SU-DHL-6 (cell line): ENCODE results near the gene BAZ1A.

Experiments
- CTCF ChIP-seq: fragments of 200-600 bp; sonication (generic); IDR thresholded peaks from one replicate; pipeline ENCODE4 v1.5.1; 2017; ENCODE audit warnings: antibody characterized with exemption, mild to moderate bottlenecking, low read length, moderate library complexity; ENCODE audit not compliant: insufficient read depth, poor library complexity, severe bottlenecking
- EZH2phosphoT487 ChIP-seq: fragments of 200-600 bp; sonication (generic), shearing (Covaris generic); conservative IDR thresholded peaks from 2 replicates; pipeline ENCODE4 v1.6.1; 2018; ENCODE audit warnings: mild to moderate bottlenecking, antibody characterized with exemption, low read length, moderate library complexity, mixed read lengths

- TF ChIP-seq CTCF (no peak), EZH2phosphoT487 (no peak)
Observed at GRCh38 chr14:34824826-34825225, 50.3 kb downstream of the BAZ1A start.
